Glutamatergic neuron (in vitro differentiated cells): ENCODE measurements around the gene NDST1. TPM values are rescaled to one million over a fixed set of nuclear protein-coding genes. Genes with fewer than 3 reads are reported as not detected.
A peak's percentile ranks its signal among the peaks of the same experiment; 100 is the strongest.

ENCODE experiments used
- DNase-seq: peaks from one replicate; pipeline ENCODE4 v3.0.0; 2022
- H3K27ac Mint-ChIP-seq: one replicate; pipeline ENCODE4 v1.8.0; 2020; ENCODE audit warnings: mild to moderate bottlenecking, mixed read lengths, inconsistent platforms; ENCODE audit not compliant: unreplicated experiment
- H3K27me3 Mint-ChIP-seq: one replicate; pipeline ENCODE4 v1.8.0; 2020; ENCODE audit warnings: mild to moderate bottlenecking, moderate library complexity, mixed read lengths, inconsistent platforms; ENCODE audit not compliant: unreplicated experiment
- H3K36me3 Mint-ChIP-seq: one replicate; pipeline ENCODE4 v1.8.0; 2020; ENCODE audit warnings: mild to moderate bottlenecking, mixed read lengths, inconsistent platforms; ENCODE audit not compliant: unreplicated experiment
- H3K4me1 Mint-ChIP-seq: one replicate; pipeline ENCODE4 v1.8.0; 2020; ENCODE audit warnings: mild to moderate bottlenecking, low read depth, mixed read lengths, inconsistent platforms; ENCODE audit not compliant: unreplicated experiment
- H3K4me3 Mint-ChIP-seq: one replicate; pipeline ENCODE4 v1.8.0; 2020; ENCODE audit warnings: mild to moderate bottlenecking, mixed read lengths, inconsistent platforms; ENCODE audit not compliant: unreplicated experiment
- H3K9me3 Mint-ChIP-seq: one replicate; pipeline ENCODE4 v1.8.0; 2020; ENCODE audit warnings: mild to moderate bottlenecking, moderate library complexity, mixed read lengths, inconsistent platforms; ENCODE audit not compliant: unreplicated experiment
- CTCF ChIP-seq: fragments of 200-600 bp; sonication (generic); IDR thresholded peaks from one replicate; pipeline ENCODE4 v1.5.0; 2021; ENCODE audit not compliant: partially characterized antibody, unreplicated experiment
- total RNA-seq: library from RNA; stranded (reverse); fragmentation: NEBNext Ultra II Directional; extraction: Animal tissue kit (Norgen Biotek cat#: 25700); gene quantifications from one replicate; pipeline ENCODE4 v1.2.1, GENCODE V29; 2021; ENCODE audit not compliant: unreplicated experiment

NDST1 gene
- total RNA-seq, 1 donor from 2014 or later: 160 TPM

- TF ChIP-seq CTCF: no peak
- Mint-ChIP-seq H3K4me1 (peaks cover 48% of the 10 kb centered on the region), H3K36me3 (no peaks in the 10 kb centered on the region), H3K27me3 (peaks cover 8% of the 10 kb centered on the region), H3K9me3 (peaks cover 7% of the 10 kb centered on the region), H3K4me3 (no peak overlapping the region), H3K27ac (peak overlapping the region; percentile 66)
- DNase-seq: no peak
Measured at GRCh38 chr5:150506571-150507473, 1.1 kb upstream of the NDST1 start.

- peak overlapping the region; percentile 31 for H3K27ac Mint-ChIP-seq
- no peaks in the 10 kb centered on the region for H3K36me3 Mint-ChIP-seq
- no peak for TF ChIP-seq CTCF
- no peak for DNase-seq
- peaks cover 4% of the 10 kb centered on the region for H3K27me3 Mint-ChIP-seq
- H3K4me3 Mint-ChIP-seq: no peak overlapping the region
- peaks cover 45% of the 10 kb centered on the region for H3K4me1 Mint-ChIP-seq
- peaks cover 7% of the 10 kb centered on the region for H3K9me3 Mint-ChIP-seq
Measured at GRCh38 chr5:150508277-150508640, 328 bp downstream of the NDST1 start.

- H3K27ac Mint-ChIP-seq: no peak overlapping the region
- no peak for DNase-seq
- H3K4me3 Mint-ChIP-seq: no peak overlapping the region
- H3K9me3 Mint-ChIP-seq: peaks cover 7% of the 10 kb centered on the region
- no peak for TF ChIP-seq CTCF
- H3K4me1 Mint-ChIP-seq: peaks cover 48% of the 10 kb centered on the region
- H3K27me3 Mint-ChIP-seq: peaks cover 2% of the 10 kb centered on the region
- H3K36me3 Mint-ChIP-seq: no peaks in the 10 kb centered on the region
Measured at GRCh38 chr5:150508828-150509227, 897 bp downstream of the NDST1 start.

- Mint-ChIP-seq H3K9me3 (peaks cover 11% of the 10 kb centered on the region), H3K4me1 (peaks cover 53% of the 10 kb centered on the region), H3K27ac (peak overlapping the region; percentile 10), H3K4me3 (no peak overlapping the region), H3K36me3 (no peaks in the 10 kb centered on the region), H3K27me3 (peaks cover 2% of the 10 kb centered on the region)
- DNase-seq: no peak
- no peak for TF ChIP-seq CTCF
Measured at GRCh38 chr5:150509992-150510391, 2.1 kb downstream of the NDST1 start.
